GM20000 (cell line): ENCODE measurements around the gene TCF15.

Experiments
- DNase-seq: peaks from one replicate; pipeline ENCODE4 v3.0.0; 2012; ENCODE audit warnings: low spot score
- TF ChIP-seq, protein P1 (sequence below): IDR thresholded peaks from 2 replicates; pipeline ENCODE4 v1.5.1; 2012; ENCODE audit warnings: mild to moderate bottlenecking, control low read depth; ENCODE audit errors: extremely low read depth, missing control alignments

The TCF15 gene

DNA sequence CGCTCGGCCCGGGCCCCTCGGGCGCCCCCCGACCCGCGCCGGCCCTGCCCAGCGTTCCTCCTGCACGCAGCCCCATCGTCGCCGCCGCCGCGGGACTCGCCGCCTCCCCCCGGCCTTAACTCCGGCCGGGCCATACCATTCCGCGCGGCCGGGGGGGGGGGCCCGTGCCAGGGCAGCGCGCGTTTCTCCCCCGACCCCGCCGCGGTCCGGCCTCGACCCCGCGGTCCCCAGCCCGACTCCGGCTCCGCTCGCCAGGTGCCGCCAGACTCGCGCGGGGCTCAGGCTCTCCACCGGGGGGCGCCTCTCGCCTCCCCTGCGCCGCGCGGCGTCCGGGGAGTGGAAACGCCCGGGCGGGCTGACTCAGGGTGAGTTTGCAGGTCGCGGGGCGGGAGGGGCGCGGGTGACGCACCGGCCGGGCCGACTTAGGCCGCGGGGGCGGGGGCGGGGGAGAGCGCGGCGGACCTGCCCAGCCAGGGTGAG, 43.0 kb upstream of the TCF15 start, which contains the start of gene SRXN1:
Gene SRXN1, minus strand, starts transcription at position 91 of the 480 bp plus-strand sequence. Its CDS starts 15 bp downstream, at position 76.
- peak; percentile 98 for DNase-seq
- TF ChIP-seq, protein P1, sequence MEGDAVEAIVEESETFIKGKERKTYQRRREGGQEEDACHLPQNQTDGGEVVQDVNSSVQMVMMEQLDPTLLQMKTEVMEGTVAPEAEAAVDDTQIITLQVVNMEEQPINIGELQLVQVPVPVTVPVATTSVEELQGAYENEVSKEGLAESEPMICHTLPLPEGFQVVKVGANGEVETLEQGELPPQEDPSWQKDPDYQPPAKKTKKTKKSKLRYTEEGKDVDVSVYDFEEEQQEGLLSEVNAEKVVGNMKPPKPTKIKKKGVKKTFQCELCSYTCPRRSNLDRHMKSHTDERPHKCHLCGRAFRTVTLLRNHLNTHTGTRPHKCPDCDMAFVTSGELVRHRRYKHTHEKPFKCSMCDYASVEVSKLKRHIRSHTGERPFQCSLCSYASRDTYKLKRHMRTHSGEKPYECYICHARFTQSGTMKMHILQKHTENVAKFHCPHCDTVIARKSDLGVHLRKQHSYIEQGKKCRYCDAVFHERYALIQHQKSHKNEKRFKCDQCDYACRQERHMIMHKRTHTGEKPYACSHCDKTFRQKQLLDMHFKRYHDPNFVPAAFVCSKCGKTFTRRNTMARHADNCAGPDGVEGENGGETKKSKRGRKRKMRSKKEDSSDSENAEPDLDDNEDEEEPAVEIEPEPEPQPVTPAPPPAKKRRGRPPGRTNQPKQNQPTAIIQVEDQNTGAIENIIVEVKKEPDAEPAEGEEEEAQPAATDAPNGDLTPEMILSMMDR: peak; percentile 83

- TF ChIP-seq, protein P1: no peak
- DNase-seq: no peak
Measured at GRCh38 chr20:652615-653109, 42.6 kb upstream of the TCF15 start.

DNA sequence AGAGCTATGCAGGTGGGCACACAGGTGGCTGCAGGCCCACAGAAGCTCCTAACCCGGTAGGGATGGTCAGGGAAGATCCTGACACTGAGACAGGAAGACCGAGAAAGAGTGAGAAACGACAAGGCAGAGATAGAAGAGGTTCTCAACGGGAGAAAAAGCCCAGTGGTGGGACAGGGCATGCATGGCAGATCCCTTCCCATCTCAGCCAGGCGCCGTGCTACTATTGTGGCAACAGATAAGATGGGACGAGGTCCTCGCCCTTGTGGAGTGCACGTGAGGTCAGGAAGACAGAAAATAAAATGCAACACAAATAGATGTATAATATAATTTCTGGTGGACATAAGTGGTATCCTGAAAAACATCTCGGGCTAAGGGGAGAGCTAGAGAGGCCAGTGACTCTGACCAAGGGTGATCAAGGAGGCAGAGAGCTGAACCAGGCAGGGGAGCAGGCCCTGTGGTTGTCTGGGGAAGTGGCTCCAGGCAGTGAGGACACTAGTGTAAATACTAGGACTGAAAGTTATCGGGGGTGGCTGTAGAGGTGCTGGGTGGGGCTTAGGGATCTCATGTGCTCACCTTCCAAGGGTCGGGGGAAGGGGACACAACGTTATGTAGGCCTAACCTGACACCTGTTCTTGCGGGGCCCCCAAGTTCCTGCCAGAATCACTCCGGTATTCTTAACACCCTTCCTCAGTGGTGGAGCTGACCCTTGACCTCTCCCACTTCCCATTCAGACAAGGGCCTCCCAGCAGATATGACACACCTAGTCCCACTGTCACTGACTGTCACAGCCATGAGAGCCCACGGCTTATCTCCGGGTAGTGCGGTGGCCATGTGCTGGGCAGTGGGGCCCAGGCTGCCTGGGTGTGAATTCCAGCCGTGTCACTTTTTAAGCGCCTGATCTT, 41.9 kb upstream of the TCF15 start:
- DNase-seq: peak; percentile 48
- TF ChIP-seq, protein P1: no peak

DNA sequence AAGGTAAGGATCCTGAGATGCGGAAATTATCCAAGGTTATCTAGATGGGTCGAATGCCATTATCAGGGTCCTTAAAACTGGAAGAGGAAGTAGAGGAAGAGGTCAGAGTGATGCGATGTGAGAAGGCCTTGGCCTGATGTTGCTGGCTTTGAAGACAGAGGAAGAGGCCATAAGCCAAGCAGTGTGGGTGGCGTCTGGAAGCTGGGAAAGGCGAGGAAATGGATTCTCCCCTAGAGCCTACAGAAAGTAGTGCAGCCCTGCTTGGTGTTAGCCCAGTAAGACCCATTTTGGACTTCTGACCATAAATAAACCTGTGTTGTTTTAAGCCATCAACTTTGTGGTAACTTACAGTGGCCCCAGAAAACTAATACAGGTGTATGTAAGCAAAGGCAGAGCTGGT, 40.8 kb upstream of the TCF15 start:
- TF ChIP-seq, protein P1: no peak
- DNase-seq: no peak

DNA sequence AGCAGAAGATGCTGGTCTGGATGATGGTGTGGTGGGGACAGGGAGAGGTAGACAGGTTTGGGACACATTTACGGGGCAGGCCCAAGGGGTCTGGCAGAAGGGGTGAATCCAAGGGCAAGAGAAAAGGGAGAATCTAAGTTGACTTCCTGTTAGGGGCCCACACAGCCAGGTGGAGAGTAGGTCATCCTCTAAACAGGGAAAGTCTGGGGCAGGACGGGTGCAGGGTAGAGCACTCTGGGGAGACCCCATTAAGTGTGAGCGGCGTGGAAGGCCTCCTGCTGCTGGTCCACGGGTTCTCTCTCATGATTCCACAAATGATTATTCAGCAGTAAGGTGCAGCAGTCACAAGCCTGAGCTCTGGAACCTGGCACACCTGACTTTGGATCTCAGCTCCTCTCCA, 40.2 kb upstream of the TCF15 start:
- no peak for DNase-seq
- TF ChIP-seq, protein P1: no peak

DNA sequence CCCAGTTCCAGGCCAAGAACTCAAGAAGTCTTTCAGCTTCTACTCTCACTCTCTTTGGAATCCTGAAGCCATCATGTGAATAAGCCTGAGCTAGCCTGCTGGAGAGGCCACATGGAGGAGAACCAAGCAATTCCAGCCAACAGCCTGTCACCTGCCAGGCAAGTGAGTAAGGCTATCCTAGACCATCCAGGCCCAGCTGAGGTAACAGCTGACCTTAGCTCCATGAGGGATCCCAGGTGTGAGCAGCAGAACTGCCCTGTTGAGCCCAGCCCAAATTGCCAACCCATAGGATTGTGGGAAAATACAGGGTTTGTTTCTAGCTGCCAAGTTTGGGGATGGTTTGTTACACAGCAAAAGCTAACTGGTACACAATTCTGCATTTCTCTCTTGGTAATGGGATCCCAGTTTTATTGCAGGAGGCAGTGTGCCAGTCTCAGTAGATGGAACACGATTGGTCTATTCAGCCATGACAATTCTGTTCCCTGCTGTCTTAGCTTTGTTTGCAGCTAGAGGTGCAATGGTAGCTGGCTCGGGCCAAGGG, 37.4 kb upstream of the TCF15 start:
- no peak for DNase-seq
- TF ChIP-seq, protein P1: no peak

- TF ChIP-seq, protein P1: no peak
- DNase-seq: no peak
Measured at GRCh38 chr20:646868-647233, 36.7 kb upstream of the TCF15 start.
